B cell (primary cell): Measurements from ENCODE around the gene CCDC88B. TPM values are rescaled to one million over a fixed set of nuclear protein-coding genes. Genes with fewer than 3 reads are reported as not detected.

ENCODE experiments used
- ATAC-seq: fragments of 200-7000 bp; cut with Tn5 transposase; one replicate; pipeline ENCODE4 v1.10.0; 2021; ENCODE audit warnings: low read depth, mild to moderate bottlenecking, moderate number of reproducible peaks, moderate library complexity
- CTCF ChIA-PET: fragments of 350-600 bp; sonication (Branson Sonifier 250); formaldehyde crosslinking; loops from one replicate; lab custom pipeline; 2021; ENCODE audit warnings: antibody characterized with exemption, inconsistent platforms; lab: Charles Lee
- POLR2A ChIA-PET: fragments of 350-600 bp; sonication (Branson Sonifier 250); formaldehyde crosslinking; loops from one replicate; lab custom pipeline; 2021; ENCODE audit warnings: antibody characterized with exemption; lab: Charles Lee
- DNase-seq: peaks from one replicate; pipeline ENCODE4 v3.0.0; 2013
- H2AFZ ChIP-seq: 2 replicates; pipeline ENCODE4 v1.6.1; 2012; ENCODE audit warnings: mild to moderate bottlenecking, low read depth, low read length; ENCODE audit not compliant: insufficient read depth, poor library complexity, severe bottlenecking
- H3K27ac ChIP-seq, 2 donors: 1 replicate in 1 of 2; 2 replicates in 1 of 2; pipeline ENCODE4 v1.5.1; 2012 to 2013; ENCODE audit warnings: low read length in 2 of 2, mild to moderate bottlenecking in 2 of 2, moderate library complexity in 1 of 2
- H3K27me3 ChIP-seq, 4 experiments: fragments of 200-600 bp in 1 of 4; sonication (generic) in 1 of 4; replicated peaks in 1 of 4; 1 replicate in 2 of 4; 2 replicates in 2 of 4; pipeline versions ENCODE4 v1.6.1 to v1.7.0; 2013 to 2016; ENCODE audit warnings: low read length in 3 of 4, mild to moderate bottlenecking in 2 of 4, mixed read lengths in 1 of 4, moderate library complexity in 1 of 4; ENCODE audit not compliant: insufficient read depth in 4 of 4, control insufficient read depth in 3 of 4; ENCODE audit errors: control extremely low read depth in 1 of 4
- H3K36me3 ChIP-seq, 2 experiments: replicated peaks in 1 of 2; 1 replicate in 1 of 2; 2 replicates in 1 of 2; pipeline versions ENCODE4 v1.6.1 to v1.7.1; 2013; ENCODE audit warnings: low read length in 1 of 2; ENCODE audit not compliant: insufficient read depth in 2 of 2, control insufficient read depth in 1 of 2; ENCODE audit errors: control extremely low read depth in 1 of 2, extremely low read depth in 1 of 2
- H3K4me1 ChIP-seq, 2 donors: fragments of 200-600 bp in 1 of 2; sonication (generic) in 1 of 2; 1 replicate in 1 of 2; 2 replicates in 1 of 2; pipeline versions ENCODE4 v1.5.1 to v1.6.1; 2013 to 2017; ENCODE audit warnings: low read length in 2 of 2; ENCODE audit not compliant: control insufficient read depth in 2 of 2, insufficient read depth in 2 of 2
- H3K4me2 ChIP-seq: replicated peaks from 2 replicates; pipeline ENCODE3; 2012; ENCODE audit warnings: mild to moderate bottlenecking, low read depth, low read length; ENCODE audit not compliant: poor library complexity, severe bottlenecking
- H3K4me3 ChIP-seq, 5 experiments: fragments of 200-600 bp in 1 of 5; sonication (generic) in 1 of 5; 1 replicate in 3 of 5; 2 replicates in 2 of 5; pipeline versions ENCODE4 v1.5.1 to v1.7.0; 2011 to 2016; ENCODE audit warnings: low read length in 4 of 5, mild to moderate bottlenecking in 4 of 5, low read depth in 2 of 5, control low read depth in 1 of 5, moderate library complexity in 1 of 5; ENCODE audit not compliant: insufficient read depth in 1 of 5; ENCODE audit errors: control extremely low read depth in 1 of 5, extremely low read depth in 1 of 5
- H3K79me2 ChIP-seq: fragments of 200-600 bp; sonication (generic); one replicate; pipeline ENCODE4 v1.6.0; 2016; ENCODE audit warnings: low read length; ENCODE audit not compliant: control insufficient read depth, insufficient read depth
- H3K9ac ChIP-seq: fragments of 200-600 bp; sonication (generic); 2 replicates; pipeline ENCODE4 v1.6.1; 2017; ENCODE audit warnings: mild to moderate bottlenecking, low read length, moderate library complexity
- H3K9me3 ChIP-seq, 3 donors: one replicate each; pipeline versions ENCODE4 v1.6.1 to v1.7.1; 2013; ENCODE audit warnings: low read length in 2 of 3; ENCODE audit not compliant: control insufficient read depth in 2 of 3, insufficient read depth in 1 of 3; ENCODE audit errors: control extremely low read depth in 1 of 3
- H4K20me1 ChIP-seq: 2 replicates; pipeline ENCODE4 v1.6.0; 2012; ENCODE audit warnings: mild to moderate bottlenecking, low read length; ENCODE audit not compliant: insufficient read depth, control insufficient read depth, poor library complexity, severe bottlenecking
- H3K27ac Mint-ChIP-seq: one replicate; pipeline ENCODE4 v1.8.0; 2021; ENCODE audit warnings: mixed read lengths
- H3K27me3 Mint-ChIP-seq: one replicate; pipeline ENCODE4 v1.8.0; 2021; ENCODE audit warnings: mixed read lengths
- H3K4me1 Mint-ChIP-seq: one replicate; pipeline ENCODE4 v1.8.0; 2021; ENCODE audit warnings: mixed read lengths
- H3K4me3 Mint-ChIP-seq: one replicate; pipeline ENCODE4 v1.8.0; 2021; ENCODE audit warnings: mixed read lengths
- H3K9me3 Mint-ChIP-seq: one replicate; pipeline ENCODE4 v1.8.0; 2022; ENCODE audit warnings: mixed read lengths; ENCODE audit not compliant: insufficient read depth
- EZH2 ChIP-seq: IDR thresholded peaks from 2 replicates; pipeline ENCODE4 v1.6.1; 2012; ENCODE audit warnings: borderline replicate concordance, low read depth, mild to moderate bottlenecking, moderate library complexity, low read length; ENCODE audit not compliant: insufficient read depth, poor library complexity, severe bottlenecking
- WGBS: methylation state at CpG from one replicate; pipeline ENCODE4 v1.1.5; 2013; ENCODE audit warnings: missing lambda C conversion rate; ENCODE audit not compliant: insufficient coverage; 5-methylcytosine and 5-hydroxymethylcytosine counted together
- intact Hi-C: fragments of 100-400 bp; cut with micrococcal nuclease; formaldehyde crosslinking; loops from one replicate; pipeline ENCODE4 v1.10.0; 2022
- polyA plus RNA-seq: library from polyadenylated mRNA; depleted of rRNA; stranded (reverse); fragments of >200 nt; gene quantifications from 2 replicates; pipeline ENCODE4 v1.2.3, GENCODE V29; 2012
- total RNA-seq, 2 donors: library from RNA; stranded (reverse); fragments of 120-200 nt in 1 of 2; gene quantifications; 1 replicate in 1 of 2; 2 replicates in 1 of 2; pipeline versions ENCODE4 v1.2.3 to v1.2.4, GENCODE V29; 2013 to 2022
- TF ChIP-seq, protein P1 (sequence below): fragments of 200-600 bp; IDR thresholded peaks from one replicate; pipeline ENCODE4 v1.8.0; 2022; ENCODE audit warnings: antibody characterized with exemption, mild to moderate bottlenecking

Gene CCDC88B
- total and polyA plus RNA-seq, 2 donors (not counting 1 experiment from before 2014, with no cell fraction given): 172 to 208 TPM

DNA sequence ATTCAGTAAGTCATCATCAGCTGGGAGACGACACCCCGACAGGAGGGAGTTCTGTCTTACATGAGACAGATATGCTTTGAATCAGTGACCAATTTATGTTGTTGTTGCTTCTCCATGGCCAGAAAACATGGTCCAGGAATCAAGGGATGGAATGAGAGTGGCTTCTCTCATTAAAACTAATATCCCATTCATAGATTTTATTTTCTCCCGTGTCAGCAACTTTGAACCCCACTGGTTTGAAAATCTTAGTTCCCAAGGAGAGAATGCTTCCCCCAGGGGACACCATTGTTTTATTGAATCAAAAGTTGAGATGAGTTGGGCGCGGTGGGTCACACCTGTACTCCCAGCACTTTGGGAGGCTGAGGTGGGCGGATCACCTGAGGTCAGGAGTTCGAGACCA is 61.8 kb downstream of the CCDC88B start:
- H3K79me2 ChIP-seq: no peaks in the 10 kb centered on the region
- no peak overlapping the region for H3K4me3 Mint-ChIP-seq
- no peaks in the 10 kb centered on the region for H3K4me1 Mint-ChIP-seq
- no peak overlapping the region for H3K4me2 ChIP-seq
- peaks cover 0 to 9% (median 0%) of the 10 kb centered on the region in 3 donors for H3K9me3 ChIP-seq
- DNase-seq (no peak), ATAC-seq (no peak)
- WGBS: 97% methylated on average over 6 of the region's 7 CpGs
- peaks cover 0 to 6% (median 0%) of the 10 kb centered on the region in 4 experiments for H3K27me3 ChIP-seq
- intact Hi-C loops: no loop called here
- H3K9ac ChIP-seq: no peak overlapping the region
- ChIA-PET POLR2A (no interaction called here), CTCF (no interaction called here)
- H3K4me3 ChIP-seq: no peak overlapping the region
- H3K27me3 Mint-ChIP-seq: peaks cover 24% of the 10 kb centered on the region
- H2AFZ ChIP-seq: no peak overlapping the region
- H3K36me3 ChIP-seq: no peaks in the 10 kb centered on the region
- H3K27ac Mint-ChIP-seq: no peak overlapping the region
- H4K20me1 ChIP-seq: no peaks in the 10 kb centered on the region
- no peaks in the 10 kb centered on the region for H3K9me3 Mint-ChIP-seq
- no peaks in the 10 kb centered on the region for H3K4me1 ChIP-seq
- TF ChIP-seq, protein P1, sequence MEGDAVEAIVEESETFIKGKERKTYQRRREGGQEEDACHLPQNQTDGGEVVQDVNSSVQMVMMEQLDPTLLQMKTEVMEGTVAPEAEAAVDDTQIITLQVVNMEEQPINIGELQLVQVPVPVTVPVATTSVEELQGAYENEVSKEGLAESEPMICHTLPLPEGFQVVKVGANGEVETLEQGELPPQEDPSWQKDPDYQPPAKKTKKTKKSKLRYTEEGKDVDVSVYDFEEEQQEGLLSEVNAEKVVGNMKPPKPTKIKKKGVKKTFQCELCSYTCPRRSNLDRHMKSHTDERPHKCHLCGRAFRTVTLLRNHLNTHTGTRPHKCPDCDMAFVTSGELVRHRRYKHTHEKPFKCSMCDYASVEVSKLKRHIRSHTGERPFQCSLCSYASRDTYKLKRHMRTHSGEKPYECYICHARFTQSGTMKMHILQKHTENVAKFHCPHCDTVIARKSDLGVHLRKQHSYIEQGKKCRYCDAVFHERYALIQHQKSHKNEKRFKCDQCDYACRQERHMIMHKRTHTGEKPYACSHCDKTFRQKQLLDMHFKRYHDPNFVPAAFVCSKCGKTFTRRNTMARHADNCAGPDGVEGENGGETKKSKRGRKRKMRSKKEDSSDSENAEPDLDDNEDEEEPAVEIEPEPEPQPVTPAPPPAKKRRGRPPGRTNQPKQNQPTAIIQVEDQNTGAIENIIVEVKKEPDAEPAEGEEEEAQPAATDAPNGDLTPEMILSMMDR: no peak
- TF ChIP-seq EZH2: no peak
- no peak overlapping the region for H3K27ac ChIP-seq

DNA sequence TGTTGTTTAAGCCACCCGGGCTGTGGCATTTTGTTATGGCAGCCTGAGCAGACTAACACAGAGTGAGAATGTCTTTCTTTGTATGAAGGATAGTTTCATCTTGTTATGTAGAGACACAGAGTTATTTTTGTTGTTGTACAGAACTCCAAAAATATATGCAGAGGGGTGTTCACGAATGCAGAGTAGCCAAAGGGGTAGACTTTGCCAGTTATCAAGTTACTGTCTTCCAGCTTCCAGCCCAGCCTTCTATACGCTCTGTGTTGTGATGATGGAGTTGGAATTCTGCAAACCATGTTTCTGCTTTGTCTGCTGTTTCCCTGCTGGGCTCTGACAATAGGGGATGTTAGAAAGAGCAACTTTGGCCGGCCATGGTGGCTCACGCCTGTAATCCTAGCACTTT is 63.1 kb downstream of the CCDC88B start:
- intact Hi-C loops: no loop called here

More for the DNA sequence above, 63.1 kb downstream of the CCDC88B start:
- H3K4me1 Mint-ChIP-seq: no peaks in the 10 kb centered on the region
- no peak overlapping the region for H3K27ac ChIP-seq
- no peak overlapping the region for H3K9ac ChIP-seq
- no peaks in the 10 kb centered on the region for H4K20me1 ChIP-seq
- DNase-seq (no peak), ATAC-seq (no peak)
- peaks cover 0 to 4% (median 0%) of the 10 kb centered on the region in 4 experiments for H3K27me3 ChIP-seq
- H3K27me3 Mint-ChIP-seq: peaks cover 20% of the 10 kb centered on the region
- H3K36me3 ChIP-seq: no peaks in the 10 kb centered on the region
- WGBS: 93% methylated on average over 3 of the region's 5 CpGs
- H3K27ac Mint-ChIP-seq: no peak overlapping the region
- ChIA-PET POLR2A (no interaction called here), CTCF (no interaction called here)
- no peak overlapping the region for H3K4me2 ChIP-seq
- H3K79me2 ChIP-seq: no peaks in the 10 kb centered on the region
- no peaks in the 10 kb centered on the region for H3K9me3 Mint-ChIP-seq
- H2AFZ ChIP-seq: no peak overlapping the region
- no peak overlapping the region for H3K4me3 Mint-ChIP-seq
- no peaks in the 10 kb centered on the region for H3K4me1 ChIP-seq
- H3K9me3 ChIP-seq: peaks cover 0 to 9% (median 0%) of the 10 kb centered on the region in 3 donors
- TF ChIP-seq, protein P1: no peak
- TF ChIP-seq EZH2: no peak
- H3K4me3 ChIP-seq: no peak overlapping the region
